DND-41 (cell line): ENCODE measurements around the gene ZNF844.

Source experiments
- ATAC-seq: fragments of 200-7000 bp; cut with Tn5 transposase; 3 replicates; pipeline ENCODE4 v1.9.1; 2021; ENCODE audit warnings: low read depth; ENCODE audit not compliant: insufficient read depth
- DNase-seq: peaks from one replicate; pipeline ENCODE4 v3.0.0-alpha.2; 2020
- H2AFZ ChIP-seq: 2 replicates; pipeline ENCODE4 v1.6.0; 2012; ENCODE audit warnings: low read depth, low read length
- H3K27ac ChIP-seq: 2 replicates; pipeline ENCODE4 v1.5.1; 2012; ENCODE audit warnings: low read length, inconsistent platforms
- H3K27me3 ChIP-seq: fragments of 200-600 bp; sonication (generic); 2 replicates; pipeline ENCODE4 v1.6.0; 2012; ENCODE audit warnings: low read length, mild to moderate bottlenecking, inconsistent platforms; ENCODE audit not compliant: insufficient read depth, poor library complexity
- H3K36me3 ChIP-seq: 2 replicates; pipeline ENCODE4 v1.5.1; 2012; ENCODE audit warnings: low read length, inconsistent platforms; ENCODE audit not compliant: insufficient read depth
- H3K4me1 ChIP-seq: 2 replicates; pipeline ENCODE4 v1.5.1; 2012; ENCODE audit warnings: mild to moderate bottlenecking, low read length; ENCODE audit not compliant: insufficient read depth
- H3K4me2 ChIP-seq: 2 replicates; pipeline ENCODE4 v1.6.0; 2012; ENCODE audit warnings: mild to moderate bottlenecking, moderate library complexity, low read length, inconsistent platforms; ENCODE audit not compliant: insufficient read depth
- H3K4me3 ChIP-seq, 2 experiments: fragments of 200-600 bp in 1 of 2; shearing (Covaris generic) in 1 of 2; 2 replicates each; pipeline ENCODE4 v1.5.1; 2012 to 2016; ENCODE audit warnings: inconsistent platforms in 2 of 2, low read length in 2 of 2, mild to moderate bottlenecking in 2 of 2, low read depth in 1 of 2, moderate library complexity in 1 of 2
- H3K79me2 ChIP-seq: 2 replicates; pipeline ENCODE4 v1.6.0; 2012; ENCODE audit warnings: low read length, inconsistent platforms; ENCODE audit not compliant: insufficient read depth
- H3K9ac ChIP-seq: 2 replicates; pipeline ENCODE4 v1.6.0; 2012; ENCODE audit warnings: low read depth, mild to moderate bottlenecking, inconsistent platforms, low read length, moderate library complexity
- H3K9me3 ChIP-seq: 2 replicates; pipeline ENCODE4 v1.5.1; 2012; ENCODE audit warnings: low read length, moderate library complexity, mild to moderate bottlenecking, inconsistent platforms; ENCODE audit not compliant: insufficient read depth, severe bottlenecking
- H4K20me1 ChIP-seq: 2 replicates; pipeline ENCODE4 v1.6.0; 2012; ENCODE audit warnings: low read length; ENCODE audit not compliant: insufficient read depth
- CTCF ChIP-seq: IDR thresholded peaks from 2 replicates; pipeline ENCODE4 v1.5.1; 2012; ENCODE audit warnings: borderline replicate concordance, low read length, moderate library complexity, mild to moderate bottlenecking; ENCODE audit not compliant: poor library complexity, severe bottlenecking; ENCODE audit errors: extremely low read depth
- EZH2 ChIP-seq: IDR thresholded peaks from 3 replicates; pipeline ENCODE4 v1.6.1; 2012; ENCODE audit warnings: borderline replicate concordance, low read depth, mild to moderate bottlenecking, moderate library complexity, low read length, inconsistent platforms; ENCODE audit not compliant: severe bottlenecking

Gene ZNF844

GRCh38 chr19:12092956-12093355 lies 28.4 kb downstream of the ZNF844 start:
- TF ChIP-seq CTCF (no peak), EZH2 (no peak)
- Histone ChIP-seq H3K79me2 (peaks cover 55% of the 10 kb centered on the region), H3K9me3 (peaks cover 3% of the 10 kb centered on the region), H3K27ac (peak overlapping the region; percentile 98), H3K27me3 (no peaks in the 10 kb centered on the region), H3K36me3 (peaks cover 27% of the 10 kb centered on the region), H3K9ac (peak overlapping the region; percentile 99), H3K4me2 (peak overlapping the region; percentile 63), H4K20me1 (no peaks in the 10 kb centered on the region), H3K4me3 (peak overlapping the region; percentile 76 to 96; a peak in 3 of 4 replicates), H2AFZ (peak overlapping the region; percentile 95), H3K4me1 (peaks cover 43% of the 10 kb centered on the region)
- ATAC-seq, result no peak
- no peak for DNase-seq

- Histone ChIP-seq H4K20me1 (no peaks in the 10 kb centered on the region), H3K4me1 (peaks cover 43% of the 10 kb centered on the region), H3K36me3 (peaks cover 32% of the 10 kb centered on the region), H3K27ac (peak overlapping the region; percentile 49), H3K4me3 (peak overlapping the region in 1 of 2 experiments; percentile 76; a peak in 2 of 4 replicates), H2AFZ (no peak overlapping the region), H3K27me3 (no peaks in the 10 kb centered on the region), H3K4me2 (peak overlapping the region; percentile 63), H3K9ac (peak overlapping the region; percentile 99; the same call in 1 of the 2 replicates), H3K9me3 (peaks cover 9% of the 10 kb centered on the region), H3K79me2 (peaks cover 62% of the 10 kb centered on the region)
- DNase-seq (no peak), ATAC-seq (no peak)
- TF ChIP-seq CTCF (no peak), EZH2 (no peak)
Observed at GRCh38 chr19:12093777-12094176, 29.2 kb downstream of the ZNF844 start.

GRCh38 chr19:12095111-12095790 lies 30.7 kb downstream of the ZNF844 start:
- no peak overlapping the region for H3K9ac ChIP-seq
- DNase-seq (no peak), ATAC-seq (no peak)
- peaks cover 43% of the 10 kb centered on the region for H3K4me1 ChIP-seq
- H3K79me2 ChIP-seq, result peaks cover 76% of the 10 kb centered on the region
- H4K20me1 ChIP-seq, result no peaks in the 10 kb centered on the region
- peaks cover 9% of the 10 kb centered on the region for H3K9me3 ChIP-seq
- peaks cover 42% of the 10 kb centered on the region for H3K36me3 ChIP-seq
- H3K4me2 ChIP-seq, result peak overlapping the region; percentile 21; the same call in 1 of the 2 replicates
- H3K27me3 ChIP-seq, result no peaks in the 10 kb centered on the region
- no peak overlapping the region; a peak in 1 of 4 replicates for H3K4me3 ChIP-seq
- TF ChIP-seq CTCF (no peak), EZH2 (no peak)
- no peak overlapping the region for H2AFZ ChIP-seq
- no peak overlapping the region for H3K27ac ChIP-seq
